CD8-positive, alpha-beta memory T cell (primary cell): ENCODE measurements around the gene PGAP6. TPM values are rescaled to one million over a fixed set of nuclear protein-coding genes. Genes with fewer than 3 reads are reported as not detected.
A peak's percentile ranks its signal among the peaks of the same experiment; 100 is the strongest.
"Not testable (repeated sequence)": the region's sequence is repeated elsewhere in the genome, so short reads cannot be mapped to it uniquely, and the experiment has no call there.

ENCODE experiments used
- CTCF ChIA-PET: fragments of 350-600 bp; sonication (Branson Sonifier 250); formaldehyde crosslinking; loops from one replicate; lab custom pipeline; 2021; ENCODE audit warnings: antibody characterized with exemption; lab: Charles Lee
- POLR2A ChIA-PET: fragments of 350-600 bp; sonication (Branson Sonifier 250); formaldehyde crosslinking; loops from one replicate; lab custom pipeline; 2021; ENCODE audit warnings: antibody characterized with exemption; lab: Charles Lee
- DNase-seq, 5 donors: peaks; one replicate each; pipeline versions ENCODE4 v3.0.0 to v3.0.0-alpha.2; 2020 to 2022; ENCODE audit warnings: mixed read lengths in 1 of 5
- H3K27ac ChIP-seq: one replicate; pipeline ENCODE4 v1.7.0; 2013; ENCODE audit warnings: low read depth, mild to moderate bottlenecking, low read length, moderate library complexity
- H3K27me3 ChIP-seq: 2 replicates; pipeline ENCODE4 v1.7.0; 2013; ENCODE audit warnings: low read length, mild to moderate bottlenecking; ENCODE audit not compliant: insufficient read depth, poor library complexity, severe bottlenecking
- H3K36me3 ChIP-seq: 2 replicates; pipeline ENCODE4 v1.7.0; 2013; ENCODE audit warnings: mild to moderate bottlenecking, low read length, moderate library complexity; ENCODE audit not compliant: insufficient read depth
- H3K4me1 ChIP-seq: 2 replicates; pipeline ENCODE4 v1.7.0; 2013; ENCODE audit warnings: mild to moderate bottlenecking, low read length, moderate library complexity; ENCODE audit not compliant: insufficient read depth
- H3K4me3 ChIP-seq: 2 replicates; pipeline ENCODE4 v1.7.0; 2013; ENCODE audit warnings: mild to moderate bottlenecking, low read length
- H3K9me3 ChIP-seq: 2 replicates; pipeline ENCODE4 v1.7.0; 2013; ENCODE audit warnings: mild to moderate bottlenecking, low read length
- H3K27ac Mint-ChIP-seq, 8 donors: one replicate each; pipeline ENCODE4 v1.8.0; 2020 to 2021; ENCODE audit warnings: mixed read lengths in 8 of 8, mild to moderate bottlenecking in 6 of 8, inconsistent platforms in 3 of 8, moderate library complexity in 3 of 8
- H3K27me3 Mint-ChIP-seq, 2 donors: one replicate each; pipeline ENCODE4 v1.8.0; 2020 to 2021; ENCODE audit warnings: mixed read lengths in 2 of 2, mild to moderate bottlenecking in 1 of 2, moderate library complexity in 1 of 2
- H3K36me3 Mint-ChIP-seq, 3 donors: one replicate each; pipeline ENCODE4 v1.8.0; 2020 to 2021; ENCODE audit warnings: mixed read lengths in 3 of 3, inconsistent platforms in 1 of 3, mild to moderate bottlenecking in 1 of 3
- H3K4me1 Mint-ChIP-seq, 3 donors: one replicate each; pipeline ENCODE4 v1.8.0; 2020 to 2021; ENCODE audit warnings: mixed read lengths in 3 of 3, inconsistent platforms in 1 of 3, mild to moderate bottlenecking in 1 of 3
- H3K4me3 Mint-ChIP-seq, 7 donors: one replicate each; pipeline ENCODE4 v1.8.0; 2020 to 2021; ENCODE audit warnings: mixed read lengths in 7 of 7, mild to moderate bottlenecking in 6 of 7, moderate library complexity in 4 of 7, inconsistent platforms in 2 of 7
- H3K9me3 Mint-ChIP-seq, 5 donors: one replicate each; pipeline ENCODE4 v1.8.0; 2020 to 2022; ENCODE audit warnings: mixed read lengths in 5 of 5, mild to moderate bottlenecking in 3 of 5, moderate library complexity in 2 of 5, inconsistent platforms in 1 of 5
- polyA plus RNA-seq: library from polyadenylated mRNA; unstranded; fragments of 300-500 nt; fragmentation: Illumina TruSeq; gene quantifications from one replicate; pipeline ENCODE4 v1.2.3, GENCODE V29; 2021
- total RNA-seq, 2 experiments: library from RNA; stranded (reverse); gene quantifications; one replicate each; pipeline ENCODE4 v1.2.3, GENCODE V29; 2021

The PGAP6 gene
- total and polyA plus RNA-seq, 3 experiments from 2014 or later = 23.1 to 36.2 (median 36.1) TPM

DNA sequence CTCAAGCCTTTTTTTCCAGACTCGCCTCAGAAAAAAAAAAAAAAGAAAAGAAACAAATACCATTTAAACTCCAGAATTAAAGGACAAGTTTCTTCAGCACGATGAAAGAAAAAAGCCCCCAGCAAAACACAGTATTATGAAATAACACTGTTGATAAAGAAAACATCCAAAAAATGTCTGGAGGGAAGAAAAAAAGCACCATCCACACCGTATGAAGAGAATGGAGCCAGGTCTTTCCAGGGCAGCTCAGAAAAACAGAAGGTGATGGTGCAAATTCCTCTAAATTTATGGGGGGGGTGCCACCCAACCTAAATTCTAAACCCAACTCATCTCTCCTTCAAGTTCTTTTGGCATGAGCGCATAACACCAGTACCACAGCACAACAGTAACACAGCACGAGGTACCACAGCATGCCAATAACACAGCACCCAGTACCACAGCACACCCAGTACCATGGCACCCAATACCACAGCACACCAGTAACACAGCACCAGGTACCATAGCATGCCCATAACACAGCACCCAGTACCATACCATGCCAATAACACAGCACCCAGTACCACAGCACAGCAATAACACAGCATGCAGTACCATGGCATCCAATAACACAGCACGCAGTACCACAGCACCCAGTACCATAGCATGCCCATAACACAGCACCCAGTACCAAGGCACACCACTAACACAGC, 48.2 kb downstream of the PGAP6 start:
- Histone ChIP-seq H3K27ac (no peak overlapping the region), H3K4me3 (no peak overlapping the region), H3K27me3 (no peaks in the 10 kb centered on the region), H3K4me1 (peaks cover 46% of the 10 kb centered on the region), H3K9me3 (no peaks in the 10 kb centered on the region), H3K36me3 (no peaks in the 10 kb centered on the region)
- H3K4me1 Mint-ChIP-seq = peaks cover 57 to 81% (median 59%) of the 10 kb centered on the region in 3 donors
- H3K4me3 Mint-ChIP-seq = peak overlapping the region in 1 of 7 donors; percentile 15
- peaks cover 0 to 10% (median 3%) of the 10 kb centered on the region in 3 donors for H3K36me3 Mint-ChIP-seq
- no peak for DNase-seq
- H3K27ac Mint-ChIP-seq = peak overlapping the region in 4 of 8 donors; percentile 4 to 60 (median 38)
- POLR2A ChIA-PET = no interaction called here
- H3K9me3 Mint-ChIP-seq = no peaks in the 10 kb centered on the region
- CTCF ChIA-PET = no interaction called here
- H3K27me3 Mint-ChIP-seq = no peaks in the 10 kb centered on the region

DNA sequence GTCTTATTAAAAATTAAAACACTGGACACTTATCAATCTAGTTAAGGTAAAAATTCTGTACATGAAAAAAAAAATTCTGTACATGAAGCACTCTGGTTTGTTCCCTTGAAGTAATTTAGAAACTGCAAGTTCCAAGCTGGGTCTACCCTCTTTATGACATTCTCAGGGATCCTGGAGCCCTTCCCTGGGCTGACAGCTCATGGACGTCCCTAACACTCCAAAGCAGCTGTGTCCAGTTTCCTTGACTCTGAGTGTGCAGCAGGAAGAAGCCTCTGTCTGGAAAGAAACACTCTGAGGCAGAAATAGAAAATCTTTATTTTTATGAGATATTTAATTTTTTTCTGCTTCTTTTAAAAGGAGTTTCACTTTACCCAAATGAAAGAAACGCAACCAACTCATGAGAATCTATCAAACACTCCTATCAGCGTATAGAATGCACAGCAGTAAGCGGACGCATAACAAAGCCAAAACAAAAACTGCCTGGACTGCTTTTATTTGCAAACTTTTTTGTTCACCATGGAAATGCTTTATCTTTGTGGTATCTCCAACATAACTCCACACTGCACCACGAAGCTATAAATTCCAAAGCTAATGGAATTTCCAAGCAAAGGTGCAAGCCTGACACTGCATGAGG, 50.5 kb downstream of the PGAP6 start:
- H3K4me1 ChIP-seq = peaks cover 50% of the 10 kb centered on the region
- H3K36me3 Mint-ChIP-seq, H3K27ac ChIP-seq, H3K9me3 ChIP-seq, CTCF ChIA-PET, H3K9me3 Mint-ChIP-seq, H3K27me3 ChIP-seq, DNase-seq, H3K27me3 Mint-ChIP-seq, H3K4me3 ChIP-seq, H3K36me3 ChIP-seq: not testable (repeated sequence)
- POLR2A ChIA-PET = interaction anchor here (0.6 kb wide), 1 partner anchor 8 kb away, joined by 4 read pairs; no protein-coding TSS in a partner anchor
- peak overlapping the region in 2 of 8 donors; percentile 26 to 49 for H3K27ac Mint-ChIP-seq
- H3K4me3 Mint-ChIP-seq = peak overlapping the region in 2 of 7 donors; percentile 16 to 28
- H3K4me1 Mint-ChIP-seq = peaks cover 62 to 84% (median 70%) of the 10 kb centered on the region in 3 donors

DNA sequence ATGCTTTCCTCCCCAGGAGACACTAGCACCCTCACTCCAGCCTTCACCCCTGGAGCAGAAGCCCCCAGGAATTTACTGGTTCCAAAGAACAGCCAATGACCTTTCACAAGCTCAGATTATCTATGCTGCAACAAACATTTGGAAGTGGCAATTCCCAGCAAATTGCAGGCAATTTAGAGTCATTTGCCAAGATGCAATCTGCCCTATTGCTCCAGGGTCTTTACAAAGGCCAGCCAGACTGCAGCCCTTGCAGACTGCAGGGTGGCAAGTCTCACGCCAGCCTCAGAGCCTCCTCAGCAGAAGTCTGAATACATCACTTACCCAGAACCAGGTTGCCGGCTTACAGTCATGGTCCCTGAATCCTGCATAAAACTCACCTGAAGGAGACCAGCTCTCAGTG, 51.0 kb downstream of the PGAP6 start:
- Histone ChIP-seq H3K27me3 (no peaks in the 10 kb centered on the region), H3K9me3 (no peaks in the 10 kb centered on the region), H3K27ac (no peak overlapping the region), H3K36me3 (no peaks in the 10 kb centered on the region), H3K4me3 (no peak overlapping the region), H3K4me1 (peaks cover 52% of the 10 kb centered on the region)
- H3K4me3 Mint-ChIP-seq = peak overlapping the region in 1 of 7 donors; percentile 16
- ChIA-PET CTCF (no interaction called here), POLR2A (interaction anchor here (0.6 kb wide), 1 partner anchor 9 kb away, joined by 4 read pairs; no protein-coding TSS in a partner anchor)
- peaks cover 60 to 81% (median 67%) of the 10 kb centered on the region in 3 donors for H3K4me1 Mint-ChIP-seq
- no peak for DNase-seq
- H3K9me3 Mint-ChIP-seq = no peaks in the 10 kb centered on the region
- H3K36me3 Mint-ChIP-seq = peaks cover 0 to 8% (median 3%) of the 10 kb centered on the region in 3 donors
- H3K27ac Mint-ChIP-seq = peak overlapping the region in 6 of 8 donors; percentile 11 to 74 (median 32)
- peaks cover 0 to 5% of the 10 kb centered on the region in 2 donors for H3K27me3 Mint-ChIP-seq

DNA sequence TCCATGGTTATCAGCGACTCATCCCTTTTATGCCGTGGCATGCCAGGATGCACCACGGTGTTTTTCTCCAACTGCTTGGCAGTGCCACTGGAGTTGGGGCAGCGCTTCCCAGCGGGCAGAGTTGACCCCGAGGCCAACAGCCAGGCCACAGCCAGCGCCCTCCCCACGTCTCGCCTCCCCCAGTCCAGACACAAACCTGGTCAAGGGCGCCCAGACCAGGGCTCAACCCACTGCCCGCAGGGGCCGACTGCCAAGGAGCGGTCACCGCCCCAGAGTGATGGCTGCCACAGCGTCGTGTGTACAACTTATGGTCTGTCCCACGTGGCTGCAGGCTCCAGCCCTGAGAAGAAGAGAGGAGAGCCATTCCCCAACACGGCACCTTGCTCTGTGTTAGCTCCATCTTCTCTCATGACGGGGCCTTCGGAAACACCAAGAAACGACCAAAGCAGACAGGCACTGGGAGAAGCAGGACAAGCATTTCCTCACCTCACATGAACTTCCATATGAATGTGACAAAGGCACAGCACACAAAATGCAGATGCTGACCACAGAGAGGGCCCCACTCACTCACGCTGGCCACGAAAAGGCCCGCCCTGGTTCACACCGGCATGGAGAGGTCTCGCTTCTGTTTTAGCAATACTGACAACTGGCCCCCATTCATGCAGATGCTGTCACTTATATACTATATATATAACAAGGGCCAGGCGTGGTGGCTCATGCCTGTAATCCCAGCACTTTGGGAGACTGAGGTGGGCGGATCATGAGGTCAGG, 56.2 kb downstream of the PGAP6 start:
- POLR2A ChIA-PET = interaction anchor here (0.7 to 1.5 kb wide), 2 partner anchors 27 to 119 kb away, joined by 3 to 5 read pairs; partner anchors contain the start of gene AXIN1
- Histone ChIP-seq H3K4me1 (peaks cover 52% of the 10 kb centered on the region), H3K9me3 (no peaks in the 10 kb centered on the region), H3K36me3 (no peaks in the 10 kb centered on the region), H3K27me3 (no peaks in the 10 kb centered on the region), H3K4me3 (peak overlapping the region; percentile 40), H3K27ac (peak overlapping the region; percentile 78)
- Mint-ChIP-seq H3K9me3 (no peaks in the 10 kb centered on the region), H3K27me3 (peaks cover 0 to 15% of the 10 kb centered on the region in 2 donors), H3K4me3 (peak overlapping the region; percentile 72 to 88 (median 77)), H3K4me1 (peaks cover 55 to 81% (median 56%) of the 10 kb centered on the region in 3 donors), H3K27ac (peak overlapping the region; percentile 73 to 99 (median 94)), H3K36me3 (peaks cover 0 to 6% (median 4%) of the 10 kb centered on the region in 3 donors)
- CTCF ChIA-PET = no interaction called here
- no peak for DNase-seq

DNA sequence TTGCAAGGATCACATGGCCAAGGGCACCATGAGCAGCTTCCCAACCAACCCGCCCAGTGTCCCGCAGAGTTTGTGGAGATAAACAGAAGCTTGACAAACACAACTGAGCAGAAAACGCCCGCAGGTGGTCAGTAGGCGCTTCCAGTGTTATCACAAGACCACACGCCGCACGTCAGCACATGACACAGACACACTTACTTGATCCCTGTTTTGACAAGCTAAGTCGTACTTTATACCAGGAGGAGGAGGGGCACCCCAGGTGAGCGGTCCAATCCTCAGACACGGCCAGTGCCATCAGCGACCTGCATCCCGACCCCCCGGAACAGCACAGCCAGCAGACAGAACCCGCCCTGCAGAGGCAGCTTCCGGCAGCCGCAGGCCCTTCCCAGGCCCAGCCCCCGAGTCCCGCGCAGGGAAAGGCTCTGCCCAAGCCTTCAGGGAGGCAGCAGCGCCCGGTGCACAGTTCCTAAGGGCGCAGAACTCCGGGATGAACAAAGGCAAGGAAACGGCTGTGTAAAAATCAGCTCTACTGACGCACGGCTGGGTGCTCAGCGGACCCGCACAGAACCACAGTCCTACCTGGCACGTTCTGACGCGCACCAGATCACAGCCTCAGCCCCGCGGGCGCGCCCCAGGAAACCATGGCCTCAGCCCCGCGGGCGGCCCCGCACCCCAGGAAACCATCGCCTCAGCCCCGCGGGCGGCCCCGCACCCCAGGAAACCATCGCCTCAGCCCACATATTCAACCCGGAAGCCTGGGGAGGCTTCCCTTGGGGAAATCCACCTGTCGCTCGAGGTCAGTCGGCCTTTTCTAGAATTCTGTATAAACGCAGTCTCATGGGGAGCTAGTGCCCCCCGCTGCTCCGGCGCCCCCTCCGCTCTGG, 57.1 kb downstream of the PGAP6 start:
- Mint-ChIP-seq H3K9me3 (no peaks in the 10 kb centered on the region), H3K4me1 (peaks cover 55 to 82% (median 56%) of the 10 kb centered on the region in 3 donors), H3K27ac (peak overlapping the region; percentile 73 to 99 (median 94)), H3K4me3 (peak overlapping the region; percentile 72 to 88 (median 77)), H3K27me3 (peaks cover 0 to 15% of the 10 kb centered on the region in 2 donors), H3K36me3 (peaks cover 0 to 8% (median 2%) of the 10 kb centered on the region in 3 donors)
- H3K27me3 ChIP-seq = no peaks in the 10 kb centered on the region
- CTCF ChIA-PET = interaction anchor here (0.7 to 2.1 kb wide), 2 partner anchors 37 to 89 kb away, joined by 3 to 7 read pairs; partner anchors contain the start of gene FAM234A
- no peaks in the 10 kb centered on the region for H3K9me3 ChIP-seq
- H3K4me3 ChIP-seq = peak overlapping the region; percentile 63
- DNase-seq = peak; percentile 66 to 95 (median 81)
- POLR2A ChIA-PET = interaction anchor here (1.5 kb wide), 1 partner anchor 28 kb away, joined by 5 read pairs; the partner anchor contains the start of gene AXIN1
- peaks cover 58% of the 10 kb centered on the region for H3K4me1 ChIP-seq
- H3K36me3 ChIP-seq = no peaks in the 10 kb centered on the region
- peak overlapping the region; percentile 78 for H3K27ac ChIP-seq

DNA sequence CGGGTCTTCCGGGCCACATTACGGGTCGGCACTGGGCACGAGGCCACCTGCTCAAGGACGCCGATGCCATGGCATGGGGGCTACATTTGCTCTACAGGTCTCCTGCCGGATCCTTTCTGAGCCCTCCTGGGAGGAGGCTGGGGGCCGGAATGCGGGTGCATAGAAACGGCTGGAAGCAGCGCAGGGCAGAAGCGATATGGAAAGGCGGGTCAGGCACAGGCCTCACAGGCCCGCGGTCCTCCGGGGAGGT, 57.7 kb downstream of the PGAP6 start:
- POLR2A ChIA-PET = no interaction called here

More for the DNA sequence above, 57.7 kb downstream of the PGAP6 start:
- Histone ChIP-seq H3K9me3 (no peaks in the 10 kb centered on the region), H3K4me1 (peaks cover 63% of the 10 kb centered on the region), H3K27me3 (no peaks in the 10 kb centered on the region), H3K36me3 (peaks cover 4% of the 10 kb centered on the region), H3K4me3 (peak overlapping the region; percentile 63), H3K27ac (peak overlapping the region; percentile 78)
- CTCF ChIA-PET = interaction anchor here (0.7 to 2.1 kb wide), 2 partner anchors 37 to 89 kb away, joined by 3 to 7 read pairs; partner anchors contain the start of gene FAM234A
- Mint-ChIP-seq H3K4me3 (peak overlapping the region; percentile 47 to 79 (median 74)), H3K9me3 (no peaks in the 10 kb centered on the region), H3K27me3 (peaks cover 0 to 15% of the 10 kb centered on the region in 2 donors), H3K4me1 (peaks cover 58 to 84% (median 60%) of the 10 kb centered on the region in 3 donors), H3K36me3 (peaks cover 0 to 13% (median 2%) of the 10 kb centered on the region in 3 donors), H3K27ac (peak overlapping the region; percentile 73 to 99 (median 94))
- no peak for DNase-seq
